Hepatocyte (in vitro differentiated cells): Measurements from ENCODE around the gene TBCK.

Experiments used
- EZH2 ChIP-seq: fragments of 200-600 bp; sonication (generic); IDR thresholded peaks from 2 replicates; pipeline ENCODE4 v1.6.1; 2016; ENCODE audit warnings: antibody characterized with exemption, mild to moderate bottlenecking, borderline replicate concordance
- EZH2phosphoT487 ChIP-seq: fragments of 200-600 bp; sonication (generic); IDR thresholded peaks from one replicate; pipeline ENCODE4 v1.6.1; 2018; ENCODE audit warnings: antibody characterized with exemption, mild to moderate bottlenecking, low read depth, moderate library complexity; ENCODE audit not compliant: unreplicated experiment, severe bottlenecking
- TF ChIP-seq, protein P1 (sequence below): fragments of 200-600 bp; sonication (generic); IDR thresholded peaks from 2 replicates; pipeline ENCODE4 v1.5.1; 2016; ENCODE audit warnings: antibody characterized with exemption, mild to moderate bottlenecking; ENCODE audit not compliant: poor library complexity

DNA sequence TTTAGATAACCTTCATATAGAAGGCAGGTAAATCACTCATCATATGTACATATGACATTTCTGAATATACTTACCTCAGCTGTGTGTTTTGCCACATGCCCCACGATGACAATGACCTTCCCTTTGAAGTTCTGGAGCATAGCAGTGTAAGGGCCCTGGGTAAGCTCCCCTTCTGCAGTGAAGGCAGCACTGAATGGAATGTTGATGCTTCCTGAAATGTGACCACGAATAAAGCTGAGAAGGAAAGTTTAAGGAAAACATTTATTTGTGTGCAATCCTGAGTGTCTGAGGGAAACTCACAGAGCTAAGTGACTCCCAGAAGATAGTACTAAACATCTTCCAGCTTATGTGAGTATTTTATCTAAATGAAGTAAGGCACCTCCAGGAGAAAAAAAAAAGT is 220.6 kb downstream of the TBCK start:
- TF ChIP-seq, protein P1, sequence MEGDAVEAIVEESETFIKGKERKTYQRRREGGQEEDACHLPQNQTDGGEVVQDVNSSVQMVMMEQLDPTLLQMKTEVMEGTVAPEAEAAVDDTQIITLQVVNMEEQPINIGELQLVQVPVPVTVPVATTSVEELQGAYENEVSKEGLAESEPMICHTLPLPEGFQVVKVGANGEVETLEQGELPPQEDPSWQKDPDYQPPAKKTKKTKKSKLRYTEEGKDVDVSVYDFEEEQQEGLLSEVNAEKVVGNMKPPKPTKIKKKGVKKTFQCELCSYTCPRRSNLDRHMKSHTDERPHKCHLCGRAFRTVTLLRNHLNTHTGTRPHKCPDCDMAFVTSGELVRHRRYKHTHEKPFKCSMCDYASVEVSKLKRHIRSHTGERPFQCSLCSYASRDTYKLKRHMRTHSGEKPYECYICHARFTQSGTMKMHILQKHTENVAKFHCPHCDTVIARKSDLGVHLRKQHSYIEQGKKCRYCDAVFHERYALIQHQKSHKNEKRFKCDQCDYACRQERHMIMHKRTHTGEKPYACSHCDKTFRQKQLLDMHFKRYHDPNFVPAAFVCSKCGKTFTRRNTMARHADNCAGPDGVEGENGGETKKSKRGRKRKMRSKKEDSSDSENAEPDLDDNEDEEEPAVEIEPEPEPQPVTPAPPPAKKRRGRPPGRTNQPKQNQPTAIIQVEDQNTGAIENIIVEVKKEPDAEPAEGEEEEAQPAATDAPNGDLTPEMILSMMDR: no peak
- TF ChIP-seq EZH2: no peak
- no peak for TF ChIP-seq EZH2phosphoT487
